Naive B cell (primary cell): ENCODE measurements around the gene GNAI3. TPM values are rescaled to one million over a fixed set of nuclear protein-coding genes. Genes with fewer than 3 reads are reported as not detected.

Experiments used
- ATAC-seq, 2 donors: fragments of 150-1000 bp; cut with Tn5 transposase; 2 replicates each; pipeline ENCODE4 v1.10.0; 2021; ENCODE audit warnings: low read depth in 2 of 2, mild to moderate bottlenecking in 2 of 2, moderate library complexity in 2 of 2
- DNase-seq: peaks from one replicate; pipeline ENCODE4 v3.0.0; 2022
- H3K27ac Mint-ChIP-seq, 6 donors: one replicate each; pipeline ENCODE4 v1.8.0; 2020 to 2022; ENCODE audit warnings: mild to moderate bottlenecking in 6 of 6, mixed read lengths in 6 of 6, moderate library complexity in 5 of 6, inconsistent platforms in 2 of 6
- H3K27me3 Mint-ChIP-seq, 3 donors: one replicate each; pipeline ENCODE4 v1.8.0; 2021 to 2022; ENCODE audit warnings: mixed read lengths in 3 of 3, mild to moderate bottlenecking in 1 of 3
- H3K36me3 Mint-ChIP-seq, 2 donors: one replicate each; pipeline ENCODE4 v1.8.0; 2020 to 2022; ENCODE audit warnings: mixed read lengths in 2 of 2, inconsistent platforms in 1 of 2, mild to moderate bottlenecking in 1 of 2
- H3K4me1 Mint-ChIP-seq, 3 donors: one replicate each; pipeline ENCODE4 v1.8.0; 2020 to 2022; ENCODE audit warnings: mixed read lengths in 3 of 3, inconsistent platforms in 1 of 3, mild to moderate bottlenecking in 1 of 3, moderate library complexity in 1 of 3
- H3K4me3 Mint-ChIP-seq, 8 donors: one replicate each; pipeline ENCODE4 v1.8.0; 2020 to 2022; ENCODE audit warnings: mild to moderate bottlenecking in 8 of 8, mixed read lengths in 8 of 8, moderate library complexity in 8 of 8, inconsistent platforms in 2 of 8
- H3K9me3 Mint-ChIP-seq, 7 donors: one replicate each; pipeline ENCODE4 v1.8.0; 2020 to 2022; ENCODE audit warnings: mixed read lengths in 7 of 7, mild to moderate bottlenecking in 5 of 7, inconsistent platforms in 2 of 7, moderate library complexity in 1 of 7
- polyA plus RNA-seq, 6 donors: library from polyadenylated mRNA; unstranded; fragments of 300-500 nt; fragmentation: Illumina TruSeq; gene quantifications; one replicate each; pipeline ENCODE4 v1.2.3, GENCODE V29; 2021; ENCODE audit warnings: low read depth in 6 of 6

The GNAI3 gene
- polyA plus RNA-seq, 6 donors from 2014 or later: 7.6 to 13.9 (median 8.9) TPM

DNA sequence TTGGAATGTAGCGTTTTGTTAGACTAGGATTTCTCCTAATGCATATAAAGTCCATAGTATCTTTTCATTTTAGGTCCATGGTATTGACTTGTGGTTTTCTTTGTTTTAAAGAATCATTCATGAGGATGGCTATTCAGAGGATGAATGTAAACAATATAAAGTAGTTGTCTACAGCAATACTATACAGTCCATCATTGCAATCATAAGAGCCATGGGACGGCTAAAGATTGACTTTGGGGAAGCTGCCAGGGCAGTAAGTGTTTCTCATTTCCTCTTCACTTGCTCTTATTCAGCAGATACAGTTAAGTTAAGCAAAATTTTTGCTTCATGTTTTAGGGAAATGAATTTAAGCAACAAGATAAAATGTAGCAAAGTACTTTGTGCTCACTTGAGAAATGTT, 25.4 kb downstream of the GNAI3 start:
- peaks cover 1 to 3% of the 10 kb centered on the region in 2 donors for H3K36me3 Mint-ChIP-seq
- H3K27ac Mint-ChIP-seq: peak overlapping the region in 2 of 6 donors; percentile 37 to 49
- peaks cover 15 to 24% (median 20%) of the 10 kb centered on the region in 3 donors for H3K4me1 Mint-ChIP-seq
- no peaks in the 10 kb centered on the region for H3K27me3 Mint-ChIP-seq
- DNase-seq (no peak), ATAC-seq (peak; percentile 62 to 73)
- no peaks in the 10 kb centered on the region for H3K9me3 Mint-ChIP-seq
- H3K4me3 Mint-ChIP-seq: peak overlapping the region in 1 of 8 donors; percentile 10

DNA sequence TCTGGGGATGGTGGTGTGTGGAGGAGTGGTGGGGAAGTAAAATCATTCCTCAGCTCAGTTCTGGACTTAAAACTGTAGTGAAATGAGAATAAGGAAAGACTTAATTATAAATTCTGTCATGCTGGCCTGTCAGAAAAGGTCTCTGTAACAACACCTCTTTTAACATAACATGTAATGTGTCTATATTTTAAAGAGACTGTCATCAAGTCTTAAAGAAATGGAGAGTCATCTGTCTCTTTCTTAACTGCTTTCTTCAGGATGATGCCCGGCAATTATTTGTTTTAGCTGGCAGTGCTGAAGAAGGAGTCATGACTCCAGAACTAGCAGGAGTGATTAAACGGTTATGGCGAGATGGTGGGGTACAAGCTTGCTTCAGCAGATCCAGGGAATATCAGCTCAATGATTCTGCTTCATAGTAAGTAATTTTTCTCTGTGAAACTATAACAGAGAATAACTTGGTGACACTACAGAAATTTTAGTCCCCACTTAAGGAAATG, 30.6 kb downstream of the GNAI3 start:
- DNase-seq (no peak), ATAC-seq (no peak)
- Mint-ChIP-seq H3K4me1 (peaks cover 2 to 6% (median 5%) of the 10 kb centered on the region in 3 donors), H3K27ac (no peak overlapping the region), H3K36me3 (peaks cover 18 to 24% of the 10 kb centered on the region in 2 donors), H3K27me3 (no peaks in the 10 kb centered on the region), H3K9me3 (no peaks in the 10 kb centered on the region), H3K4me3 (no peak overlapping the region)

DNA sequence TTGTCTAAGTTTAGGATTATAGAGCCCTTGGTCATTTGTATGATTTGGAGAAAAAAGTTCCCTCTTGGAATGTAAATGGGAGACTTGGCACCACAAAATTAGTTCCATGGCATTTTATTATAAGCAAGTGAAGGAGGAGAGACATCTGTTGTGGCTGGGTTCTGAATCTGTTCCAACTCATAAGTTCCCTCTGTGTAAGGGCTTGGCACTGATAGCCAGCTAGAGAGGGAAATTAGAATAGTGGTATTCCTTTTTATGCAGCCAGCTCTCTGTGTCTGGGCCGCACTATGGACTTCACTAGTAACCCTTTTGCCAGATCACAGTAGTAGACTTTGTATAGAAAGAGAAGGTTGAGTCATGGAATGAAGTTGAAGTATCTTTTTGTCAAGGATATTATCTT, 31.1 kb downstream of the GNAI3 start:
- Mint-ChIP-seq H3K4me3 (no peak overlapping the region), H3K36me3 (peaks cover 22 to 26% of the 10 kb centered on the region in 2 donors), H3K4me1 (peaks cover 0 to 6% (median 6%) of the 10 kb centered on the region in 3 donors), H3K27me3 (no peaks in the 10 kb centered on the region), H3K9me3 (no peaks in the 10 kb centered on the region), H3K27ac (no peak overlapping the region)
- DNase-seq (no peak), ATAC-seq (no peak)

DNA sequence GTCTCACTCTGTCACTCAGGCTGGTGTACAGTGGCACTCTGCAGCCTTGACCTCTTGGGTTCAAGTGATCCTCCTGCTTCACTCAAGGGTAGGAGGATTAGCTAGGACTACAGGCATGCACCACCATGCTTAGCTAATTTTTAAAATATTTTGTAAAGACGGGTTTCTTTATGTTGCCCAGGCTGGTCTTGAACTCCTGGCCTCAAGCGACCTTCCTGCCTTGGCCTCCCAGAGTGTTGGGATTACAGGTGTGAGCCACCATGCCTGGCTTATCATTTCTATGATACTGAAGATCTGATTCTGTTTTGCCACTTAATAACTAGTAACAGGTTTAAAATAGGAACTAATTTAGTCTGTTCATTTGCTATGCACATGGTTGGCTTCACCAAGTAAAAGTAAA, 33.6 kb downstream of the GNAI3 start:
- H3K4me3 Mint-ChIP-seq: no peak overlapping the region
- H3K27ac Mint-ChIP-seq: no peak overlapping the region
- H3K36me3 Mint-ChIP-seq: peaks cover 34 to 47% of the 10 kb centered on the region in 2 donors
- ATAC-seq: no peak
- H3K9me3 Mint-ChIP-seq: no peaks in the 10 kb centered on the region
- no peak for DNase-seq
- peaks cover 0 to 2% (median 0%) of the 10 kb centered on the region in 3 donors for H3K4me1 Mint-ChIP-seq
- no peaks in the 10 kb centered on the region for H3K27me3 Mint-ChIP-seq

DNA sequence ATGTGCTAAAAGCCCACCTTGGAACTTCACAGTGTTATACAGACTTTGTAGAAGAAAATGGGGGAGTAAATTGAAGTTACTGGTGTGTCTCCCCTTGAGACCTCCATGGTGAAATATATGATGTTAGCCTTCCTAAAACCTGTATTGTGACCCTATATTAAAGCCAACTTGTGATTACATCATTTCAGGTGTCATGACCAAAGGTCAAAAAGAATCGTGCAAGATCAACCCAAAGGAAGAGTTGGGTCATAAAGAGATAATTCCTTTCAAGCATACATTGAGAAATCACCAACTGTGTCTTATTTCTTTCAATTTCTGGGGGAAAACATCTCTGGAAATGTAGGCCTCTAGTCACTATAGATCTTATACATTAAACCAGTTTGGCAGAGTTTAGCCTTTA, 36.4 kb downstream of the GNAI3 start:
- Mint-ChIP-seq H3K27ac (peak overlapping the region in 1 of 6 donors; percentile 53), H3K4me1 (peaks cover 0 to 6% (median 2%) of the 10 kb centered on the region in 3 donors), H3K4me3 (no peak overlapping the region), H3K9me3 (no peaks in the 10 kb centered on the region), H3K27me3 (no peaks in the 10 kb centered on the region), H3K36me3 (peaks cover 45 to 54% of the 10 kb centered on the region in 2 donors)
- DNase-seq: no peak
- no peak for ATAC-seq

- Mint-ChIP-seq H3K27me3 (no peaks in the 10 kb centered on the region), H3K9me3 (no peaks in the 10 kb centered on the region), H3K27ac (no peak overlapping the region), H3K4me1 (peaks cover 0 to 6% (median 2%) of the 10 kb centered on the region in 3 donors), H3K36me3 (peaks cover 47 to 48% of the 10 kb centered on the region in 2 donors), H3K4me3 (peak overlapping the region in 1 of 8 donors; percentile 56)
- ATAC-seq (no peak), DNase-seq (no peak)
These were observed 37.6 kb downstream of the GNAI3 start for GRCh38 chr1:109586055-109586454.

DNA sequence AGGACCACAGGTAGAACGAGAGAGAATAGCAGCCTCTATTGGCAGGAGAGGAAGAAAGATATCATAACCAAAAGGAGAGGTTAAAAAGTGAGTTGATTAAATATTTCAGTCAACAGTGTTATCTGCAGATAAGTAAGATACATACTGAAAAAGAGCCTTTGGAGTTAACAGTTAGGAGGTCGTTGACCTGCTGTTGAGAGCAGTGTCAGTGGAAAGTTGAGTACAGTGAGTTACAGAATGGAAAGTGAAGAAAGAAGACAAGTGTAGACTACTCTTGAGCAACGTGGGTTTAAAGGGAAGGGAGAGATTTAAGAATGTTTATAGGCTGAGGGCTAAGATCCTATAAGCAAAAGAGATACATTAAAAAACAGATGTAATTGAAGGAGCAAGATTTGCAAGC, 40.8 kb downstream of the GNAI3 start:
- ATAC-seq: no peak
- Mint-ChIP-seq H3K9me3 (no peaks in the 10 kb centered on the region), H3K27me3 (no peaks in the 10 kb centered on the region), H3K4me3 (no peak overlapping the region), H3K4me1 (peaks cover 0 to 6% (median 2%) of the 10 kb centered on the region in 3 donors), H3K36me3 (peaks cover 39 to 53% of the 10 kb centered on the region in 2 donors), H3K27ac (peak overlapping the region in 2 of 6 donors; percentile 2 to 70)
- DNase-seq: no peak

GRCh38 chr1:109589679-109590078, 41.3 kb downstream of the GNAI3 start:
- Mint-ChIP-seq H3K9me3 (no peaks in the 10 kb centered on the region), H3K27me3 (no peaks in the 10 kb centered on the region), H3K4me3 (no peak overlapping the region), H3K27ac (peak overlapping the region in 3 of 6 donors; percentile 2 to 68 (median 24)), H3K36me3 (peaks cover 34 to 48% of the 10 kb centered on the region in 2 donors), H3K4me1 (peaks cover 0 to 6% (median 0%) of the 10 kb centered on the region in 3 donors)
- ATAC-seq: no peak
- no peak for DNase-seq

- no peaks in the 10 kb centered on the region for H3K9me3 Mint-ChIP-seq
- H3K4me1 Mint-ChIP-seq: peaks cover 0 to 6% (median 0%) of the 10 kb centered on the region in 3 donors
- no peaks in the 10 kb centered on the region for H3K27me3 Mint-ChIP-seq
- no peak for ATAC-seq
- no peak for DNase-seq
- H3K27ac Mint-ChIP-seq: no peak overlapping the region
- H3K4me3 Mint-ChIP-seq: no peak overlapping the region
- H3K36me3 Mint-ChIP-seq: peaks cover 15 to 24% of the 10 kb centered on the region in 2 donors
These were observed 44.5 kb downstream of the GNAI3 start for GRCh38 chr1:109592916-109593315.

- peaks cover 0 to 11% of the 10 kb centered on the region in 2 donors for H3K36me3 Mint-ChIP-seq
- DNase-seq (no peak), ATAC-seq (no peak)
- H3K27me3 Mint-ChIP-seq: no peaks in the 10 kb centered on the region
- no peak overlapping the region for H3K27ac Mint-ChIP-seq
- H3K9me3 Mint-ChIP-seq: no peaks in the 10 kb centered on the region
- H3K4me1 Mint-ChIP-seq: peaks cover 0 to 5% (median 0%) of the 10 kb centered on the region in 3 donors
- H3K4me3 Mint-ChIP-seq: no peak overlapping the region
These were observed 47.1 kb downstream of the GNAI3 start for GRCh38 chr1:109595531-109595930.

DNA sequence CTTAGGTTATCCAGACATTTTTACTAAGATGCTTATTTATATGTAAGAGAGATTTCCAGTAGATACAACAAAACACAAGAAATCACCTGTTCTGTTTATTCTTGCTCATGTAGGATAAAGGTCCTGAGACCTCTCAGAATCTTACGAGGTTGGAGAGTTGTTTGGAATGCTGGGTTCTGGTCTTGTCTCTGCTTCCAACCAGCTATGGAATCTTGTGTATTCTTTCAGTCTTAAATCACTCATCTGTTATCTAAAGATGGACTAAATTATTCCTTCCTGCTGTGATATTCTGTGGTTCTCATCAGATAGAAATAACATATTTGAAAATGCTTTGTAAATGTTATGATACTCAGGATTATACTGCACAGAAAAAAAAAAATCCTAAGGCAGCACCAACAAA, 49.7 kb downstream of the GNAI3 start:
- Mint-ChIP-seq H3K4me3 (no peak overlapping the region), H3K9me3 (no peaks in the 10 kb centered on the region), H3K27me3 (no peaks in the 10 kb centered on the region), H3K36me3 (peaks cover 0 to 6% of the 10 kb centered on the region in 2 donors), H3K27ac (no peak overlapping the region), H3K4me1 (peaks cover 0 to 5% (median 0%) of the 10 kb centered on the region in 3 donors)
- DNase-seq: no peak
- no peak for ATAC-seq

GRCh38 chr1:109598655-109599054, 50.2 kb downstream of the GNAI3 start:
- DNase-seq (no peak), ATAC-seq (no peak)
- Mint-ChIP-seq H3K9me3 (no peaks in the 10 kb centered on the region), H3K4me3 (peak overlapping the region in 1 of 8 donors; percentile 42), H3K27ac (peak overlapping the region in 2 of 6 donors; percentile 49 to 73), H3K27me3 (no peaks in the 10 kb centered on the region), H3K36me3 (peaks cover 0 to 1% of the 10 kb centered on the region in 2 donors), H3K4me1 (peaks cover 0 to 5% (median 0%) of the 10 kb centered on the region in 3 donors)

GRCh38 chr1:109603229-109603628, 54.8 kb downstream of the GNAI3 start:
- H3K36me3 Mint-ChIP-seq: no peaks in the 10 kb centered on the region
- peaks cover 0 to 5% (median 0%) of the 10 kb centered on the region in 3 donors for H3K4me1 Mint-ChIP-seq
- H3K27me3 Mint-ChIP-seq: no peaks in the 10 kb centered on the region
- DNase-seq (no peak), ATAC-seq (no peak)
- no peak overlapping the region for H3K4me3 Mint-ChIP-seq
- H3K27ac Mint-ChIP-seq: no peak overlapping the region
- H3K9me3 Mint-ChIP-seq: no peaks in the 10 kb centered on the region

DNA sequence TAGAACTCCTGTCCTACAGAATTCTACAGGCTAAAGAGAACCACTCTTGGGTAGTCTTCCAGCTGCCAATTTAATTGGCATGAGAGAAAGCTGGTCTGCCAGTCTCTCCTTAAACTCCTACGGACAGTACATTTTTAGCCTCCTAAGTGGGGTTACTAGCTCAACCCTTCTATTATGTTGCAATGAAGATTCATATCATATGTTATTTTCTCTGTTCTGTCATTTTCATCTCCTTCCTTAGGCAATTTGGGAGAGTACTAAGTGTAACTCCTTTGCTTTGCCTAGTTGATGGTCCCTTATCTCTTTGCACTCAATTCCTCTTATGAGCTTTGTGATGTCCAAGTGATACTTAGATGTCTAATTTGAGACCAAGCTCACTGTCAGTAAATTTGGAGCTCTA, 57.0 kb downstream of the GNAI3 start:
- H3K27ac Mint-ChIP-seq: no peak overlapping the region
- peaks cover 0 to 2% (median 0%) of the 10 kb centered on the region in 3 donors for H3K4me1 Mint-ChIP-seq
- no peaks in the 10 kb centered on the region for H3K27me3 Mint-ChIP-seq
- no peak overlapping the region for H3K4me3 Mint-ChIP-seq
- DNase-seq (no peak), ATAC-seq (no peak)
- H3K36me3 Mint-ChIP-seq: no peaks in the 10 kb centered on the region
- H3K9me3 Mint-ChIP-seq: no peaks in the 10 kb centered on the region
